ENCODE measurements around the gene BCL11B.

- no peak for TF ChIP-seq POLR2A (IDR thresholded peaks at IDR 0.05; ENCODE audit: low read length)
- TF ChIP-seq GATA1 (IDR thresholded peaks at IDR 0.05; ENCODE audit: low read depth, low read length) = no peak
Observed at GRCh38 chr14:99268810-99269707, 2.9 kb downstream of the BCL11B start.

All from erythroblast (primary cell).